CD4-positive, alpha-beta T cell treated with Interferon alpha-2 for 1 hour (primary cell): ENCODE results near the gene CTSZ.
"Not testable (repeated sequence)": the region's sequence is repeated elsewhere in the genome, so short reads cannot be mapped to it uniquely, and the experiment has no call there.

Source experiments
- DNase-seq, 2 donors: peaks; one replicate each; pipeline ENCODE4 v3.0.0-alpha.2; 2020 to 2022

Gene CTSZ

GRCh38 chr20:58978351-58979190 is 28.5 kb downstream of the CTSZ start:
- DNase-seq = no peak

DNA sequence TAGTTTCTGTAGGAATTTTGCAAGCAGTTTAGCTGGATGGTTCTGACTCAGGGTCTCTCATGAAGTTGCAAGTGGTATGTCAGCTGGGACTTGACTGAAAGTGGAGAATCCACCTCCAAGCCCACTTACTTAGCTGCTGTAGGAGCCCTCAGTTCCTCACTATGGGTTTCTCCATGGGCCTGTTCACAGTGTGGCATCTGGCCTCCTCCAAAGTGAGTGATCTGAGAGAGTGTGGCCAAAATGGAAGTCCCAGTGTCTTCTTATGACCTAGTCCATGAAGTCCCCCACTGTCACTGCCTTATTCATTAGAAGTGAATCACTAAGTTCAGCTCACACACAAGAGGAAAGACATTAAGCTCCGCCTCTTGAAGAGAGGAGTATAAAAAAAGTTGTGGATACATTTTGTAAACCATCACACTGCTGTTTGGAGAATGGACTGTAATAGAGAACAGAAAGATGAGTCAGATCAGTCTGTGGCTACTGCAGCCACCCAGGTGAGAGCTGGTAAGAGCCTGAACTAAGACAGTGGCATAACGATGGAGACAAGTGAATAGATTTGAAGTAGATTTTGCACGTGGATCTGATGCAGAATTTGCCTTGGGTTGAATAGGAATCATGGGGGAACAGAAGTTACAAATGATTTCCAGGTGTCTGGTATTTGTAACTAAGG is 30.9 kb downstream of the CTSZ start:
- DNase-seq = no peak

GRCh38 chr20:58975353-58975752 is 31.7 kb downstream of the CTSZ start:
- DNase-seq = no peak

DNA sequence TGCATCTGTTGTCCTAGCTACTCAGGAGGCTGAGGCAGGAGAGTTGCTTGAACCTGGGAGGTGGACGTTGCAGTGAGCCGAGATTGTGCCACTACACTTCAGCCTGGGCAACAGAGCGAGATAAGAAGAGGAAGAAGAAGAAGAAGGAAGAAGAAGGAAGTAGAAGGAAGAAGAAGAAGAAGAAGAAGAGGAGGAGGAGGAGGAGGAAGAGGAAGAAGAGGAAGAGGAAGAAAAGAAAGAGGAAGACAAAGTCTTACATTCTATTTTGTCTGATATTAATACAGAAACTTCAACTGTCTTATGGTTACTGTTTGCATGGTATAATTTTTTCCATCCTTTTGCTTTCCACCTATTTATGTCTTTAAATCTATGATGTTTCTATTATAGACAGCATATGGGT is 33.2 kb downstream of the CTSZ start:
- no peak for DNase-seq

- no peak for DNase-seq
Measured at GRCh38 chr20:58973179-58973578, 33.9 kb downstream of the CTSZ start.

GRCh38 chr20:58971429-58971828 is 35.6 kb downstream of the CTSZ start:
- no peak for DNase-seq

DNA sequence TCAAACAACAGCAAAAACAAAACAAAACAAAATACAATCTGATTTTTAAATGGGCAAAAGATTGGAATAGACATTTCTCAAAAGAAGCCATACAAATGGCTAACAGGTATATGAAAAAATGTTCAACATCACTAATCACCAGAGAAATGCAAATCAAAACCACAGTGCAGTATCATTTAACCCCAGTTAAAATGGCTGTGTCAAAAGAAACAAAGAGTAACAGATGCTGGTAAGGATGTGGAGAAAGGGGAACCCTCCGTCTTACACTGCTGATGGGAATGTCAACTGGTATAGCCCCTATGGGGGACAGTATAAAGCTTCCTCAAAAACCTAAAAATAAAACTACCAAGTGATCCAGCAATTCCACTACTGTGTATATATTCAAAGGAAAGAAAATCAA is 36.9 kb downstream of the CTSZ start:
- no peak for DNase-seq

DNA sequence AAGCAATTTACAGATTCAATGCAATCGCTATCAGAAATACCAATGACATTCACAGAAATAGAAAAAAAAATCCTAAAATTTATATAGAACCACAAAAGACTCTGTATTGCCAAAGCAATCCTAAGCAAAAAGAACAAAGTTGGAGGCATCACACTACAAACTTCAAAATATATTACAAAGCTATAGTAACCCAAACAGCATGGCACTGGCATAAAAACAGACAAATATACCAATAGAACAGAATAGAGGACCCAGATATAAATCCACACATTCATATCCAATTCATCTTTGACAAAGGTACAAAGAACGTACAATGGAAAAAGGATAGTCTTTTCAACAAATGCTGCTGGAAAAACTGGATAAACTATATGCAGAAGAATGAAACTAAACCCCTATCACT is 37.6 kb downstream of the CTSZ start:
- no peak for DNase-seq

DNA sequence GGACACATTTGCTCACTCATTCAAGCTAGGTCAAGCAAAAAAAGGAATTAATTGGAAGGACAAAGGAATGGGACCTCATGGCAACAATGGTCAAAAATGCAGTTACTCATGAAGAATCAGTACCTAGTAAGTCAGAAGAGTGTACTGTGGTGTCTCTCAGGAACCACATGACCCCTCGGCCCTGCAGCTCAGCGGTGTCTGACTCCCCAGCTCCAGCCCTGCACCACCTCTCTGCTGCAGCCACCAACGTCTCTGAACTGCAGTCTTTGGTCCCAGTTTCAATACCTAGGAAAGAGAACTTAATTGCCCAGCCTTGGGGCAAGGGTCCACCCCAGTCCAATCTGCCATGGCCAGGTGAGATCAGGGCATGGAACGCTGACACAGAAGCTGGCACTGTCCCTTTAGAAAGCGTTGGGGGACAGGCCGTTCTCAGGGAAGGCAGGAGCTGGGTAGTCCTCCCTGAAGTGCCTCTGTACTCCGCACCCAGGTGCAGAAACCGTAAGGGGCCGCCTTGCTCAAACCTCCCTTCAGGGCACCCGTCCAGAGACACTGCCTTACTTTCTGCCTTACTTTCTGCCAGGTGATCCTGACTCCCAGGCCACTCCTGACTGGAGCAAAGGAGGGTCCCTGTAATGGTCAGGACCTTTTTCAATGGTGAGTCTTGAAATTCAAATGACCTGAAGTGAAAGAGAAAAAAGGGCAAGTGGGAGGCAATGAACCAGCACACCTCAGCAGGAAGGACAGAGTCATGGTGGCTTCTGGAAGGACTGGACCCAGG is 39.2 kb downstream of the CTSZ start:
- DNase-seq = no peak

GRCh38 chr20:58965270-58966064 is 41.6 kb downstream of the CTSZ start:
- no peak for DNase-seq

- not testable (repeated sequence) for DNase-seq
Measured at GRCh38 chr20:58963922-58964321, 43.1 kb downstream of the CTSZ start.

DNA sequence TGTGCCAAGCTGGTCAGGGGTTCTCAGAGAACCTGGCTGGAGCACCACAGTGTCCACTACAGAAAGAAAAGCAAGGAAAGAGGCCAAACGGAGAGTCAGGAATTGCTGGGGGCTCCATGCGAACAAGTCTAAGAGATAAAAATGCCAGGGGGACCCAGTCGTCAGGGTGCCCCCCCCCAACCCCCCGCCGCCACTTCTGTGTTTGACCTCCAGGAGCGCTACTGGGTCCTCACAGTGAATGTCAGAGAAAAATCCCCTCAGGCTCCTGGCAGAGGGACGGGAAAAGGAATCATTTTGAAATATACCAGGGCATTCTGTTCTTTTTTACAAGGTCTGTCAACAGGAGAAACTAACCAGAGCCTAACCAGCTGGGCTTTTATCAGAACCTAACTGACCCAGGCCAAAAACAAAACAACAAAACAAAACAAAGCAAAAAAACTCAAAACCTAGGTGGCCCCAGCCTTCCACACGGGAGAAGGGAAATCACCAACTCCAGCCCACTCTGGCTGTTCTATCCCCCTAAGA is 43.9 kb downstream of the CTSZ start:
- DNase-seq = no peak

- no peak for DNase-seq
Measured at GRCh38 chr20:58959652-58960051, 47.4 kb downstream of the CTSZ start.

DNA sequence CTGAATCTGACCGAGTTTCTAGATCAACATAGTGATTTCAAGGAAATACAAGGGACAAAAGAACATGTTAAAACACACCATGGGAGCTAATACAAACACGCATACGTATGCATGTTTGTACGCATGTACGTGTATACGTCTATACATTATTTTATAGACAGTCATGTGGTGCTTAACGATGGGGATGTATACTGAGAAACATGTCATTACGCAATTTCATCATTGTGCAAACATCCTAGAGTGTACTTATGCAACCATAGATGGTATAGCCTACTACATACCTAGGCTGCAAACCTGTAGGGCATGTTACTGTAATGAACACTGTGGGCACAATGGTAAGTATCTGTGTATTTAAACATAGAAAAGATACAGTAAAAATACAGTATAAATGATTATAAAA is 51.0 kb downstream of the CTSZ start:
- no peak for DNase-seq

DNA sequence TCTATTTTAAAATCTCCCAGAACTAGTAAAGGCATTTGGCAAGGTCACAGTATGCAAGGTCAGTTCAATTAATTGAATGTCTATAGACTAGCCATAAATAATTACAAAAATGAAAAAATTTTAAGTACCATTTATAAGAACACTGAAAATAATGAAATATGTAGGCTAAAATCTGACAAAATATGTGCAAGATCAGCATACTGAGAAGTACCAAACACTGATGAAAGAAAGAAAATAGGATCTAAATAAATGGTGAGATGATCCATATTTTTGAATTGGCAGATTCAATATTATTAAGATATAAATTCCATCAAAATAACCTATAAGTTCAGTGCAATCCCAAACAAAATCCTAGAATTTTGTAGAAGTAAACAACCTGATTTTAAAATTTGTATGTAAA is 54.0 kb downstream of the CTSZ start:
- no peak for DNase-seq

DNA sequence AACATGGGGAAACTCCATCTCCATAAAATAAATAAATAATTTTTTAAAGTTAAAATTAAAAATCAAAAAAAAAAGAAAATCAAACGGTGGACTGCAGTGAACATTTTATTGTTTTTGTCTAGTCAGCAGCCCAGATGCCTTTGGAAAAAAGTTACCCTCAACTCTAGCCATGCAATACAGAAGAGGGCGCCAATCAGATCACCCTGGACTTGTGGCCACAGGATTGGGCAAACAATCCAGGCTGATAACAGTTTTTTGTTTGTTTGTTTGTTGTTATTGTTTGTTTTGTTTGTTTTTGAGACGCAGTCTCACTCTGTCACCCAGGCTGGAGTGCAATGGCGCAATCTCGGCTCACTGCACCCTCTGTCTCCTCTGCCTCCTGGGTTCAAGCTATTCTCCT is 56.5 kb downstream of the CTSZ start:
- DNase-seq = no peak

GRCh38 chr20:58947797-58948388 is 59.2 kb downstream of the CTSZ start:
- not testable (repeated sequence) for DNase-seq

GRCh38 chr20:58945965-58946631 is 61.0 kb downstream of the CTSZ start:
- no peak for DNase-seq
